Measurements from ENCODE around the gene DPF3.

The DPF3 gene

DNA sequence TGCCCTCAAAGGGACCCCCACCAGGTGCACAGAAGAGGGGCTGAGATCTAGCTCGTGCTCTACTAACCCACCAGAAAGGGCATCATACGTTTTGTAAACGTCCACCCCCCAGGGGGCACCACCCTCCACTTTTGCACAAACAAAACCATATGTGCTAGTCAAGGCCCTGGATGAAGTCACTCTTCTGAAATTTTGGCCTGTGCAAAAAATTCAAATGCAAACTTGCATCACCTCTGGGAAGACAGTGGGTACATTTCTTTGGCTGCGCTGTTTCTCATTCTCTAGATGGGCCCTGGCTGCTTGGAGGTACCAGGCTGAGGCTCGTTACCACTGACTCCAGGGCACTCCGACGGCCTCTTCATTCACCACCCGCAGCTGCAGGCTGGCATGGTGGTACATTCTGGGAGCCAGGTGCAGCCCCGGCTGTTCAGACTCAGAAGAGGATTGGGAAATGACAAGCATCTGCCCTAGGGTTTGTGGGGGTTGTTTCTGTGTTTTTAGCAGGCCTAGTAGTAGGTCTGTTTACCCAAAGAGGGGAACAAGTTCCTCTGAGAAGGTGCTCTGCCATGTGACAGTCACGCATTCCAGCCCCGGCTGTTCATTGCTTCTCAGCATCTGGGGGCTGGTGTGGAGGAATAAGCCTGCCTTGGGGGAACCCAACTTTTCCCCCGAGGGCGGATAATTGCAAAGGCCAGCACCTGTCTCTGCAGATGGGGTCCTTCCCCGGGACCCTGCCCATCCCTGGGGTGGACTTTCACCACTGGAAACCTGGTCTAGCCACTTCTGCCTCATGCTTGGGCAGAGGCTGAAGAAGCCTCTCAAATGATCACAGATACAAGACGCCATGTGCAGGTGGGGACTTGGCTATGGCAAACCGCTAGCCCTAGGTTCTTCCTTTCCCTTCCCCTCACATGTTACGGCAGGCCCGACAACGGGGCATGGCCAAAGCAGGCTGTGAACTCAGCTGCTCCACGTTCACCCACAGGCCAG, 147.6 kb downstream of the DPF3 start:
- TF ChIP-seq, protein P1, sequence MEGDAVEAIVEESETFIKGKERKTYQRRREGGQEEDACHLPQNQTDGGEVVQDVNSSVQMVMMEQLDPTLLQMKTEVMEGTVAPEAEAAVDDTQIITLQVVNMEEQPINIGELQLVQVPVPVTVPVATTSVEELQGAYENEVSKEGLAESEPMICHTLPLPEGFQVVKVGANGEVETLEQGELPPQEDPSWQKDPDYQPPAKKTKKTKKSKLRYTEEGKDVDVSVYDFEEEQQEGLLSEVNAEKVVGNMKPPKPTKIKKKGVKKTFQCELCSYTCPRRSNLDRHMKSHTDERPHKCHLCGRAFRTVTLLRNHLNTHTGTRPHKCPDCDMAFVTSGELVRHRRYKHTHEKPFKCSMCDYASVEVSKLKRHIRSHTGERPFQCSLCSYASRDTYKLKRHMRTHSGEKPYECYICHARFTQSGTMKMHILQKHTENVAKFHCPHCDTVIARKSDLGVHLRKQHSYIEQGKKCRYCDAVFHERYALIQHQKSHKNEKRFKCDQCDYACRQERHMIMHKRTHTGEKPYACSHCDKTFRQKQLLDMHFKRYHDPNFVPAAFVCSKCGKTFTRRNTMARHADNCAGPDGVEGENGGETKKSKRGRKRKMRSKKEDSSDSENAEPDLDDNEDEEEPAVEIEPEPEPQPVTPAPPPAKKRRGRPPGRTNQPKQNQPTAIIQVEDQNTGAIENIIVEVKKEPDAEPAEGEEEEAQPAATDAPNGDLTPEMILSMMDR (IDR thresholded peaks at IDR 0.05; ENCODE audit: control insufficient read depth, insufficient read depth, low read depth, low read length, missing control alignments) = peak; percentile 48
- H3K4me3 ChIP-seq (ENCODE audit: control insufficient read depth, low read depth, low read length) = no peak overlapping the region
- DNase-seq (ENCODE audit: low read depth) = peak; percentile 60

DNA sequence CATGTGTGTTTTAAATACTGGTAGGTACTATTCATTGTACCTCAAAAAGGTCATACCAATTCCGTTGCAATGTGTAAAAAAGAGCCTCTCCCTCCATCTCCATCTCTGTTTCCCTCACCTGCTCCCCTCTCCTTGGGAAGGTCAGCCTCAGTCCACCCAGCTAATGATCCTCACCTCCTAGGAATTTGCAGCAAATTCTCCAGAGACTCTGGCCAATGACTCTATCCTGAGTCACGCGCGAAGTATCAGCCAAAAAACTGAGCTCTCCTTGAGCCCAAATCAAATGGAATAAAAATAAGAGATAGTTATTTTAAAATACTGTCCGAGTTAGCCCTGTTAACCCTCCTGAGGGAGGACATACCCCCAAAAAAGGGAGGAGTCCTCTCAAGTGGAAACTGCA, 148.4 kb downstream of the DPF3 start:
- TF ChIP-seq, protein P1 (IDR thresholded peaks at IDR 0.05; ENCODE audit: control insufficient read depth, insufficient read depth, low read depth, low read length, missing control alignments) = no peak
- DNase-seq (ENCODE audit: low read depth) = no peak
- no peak overlapping the region for H3K4me3 ChIP-seq (ENCODE audit: control insufficient read depth, low read depth, low read length)

DNA sequence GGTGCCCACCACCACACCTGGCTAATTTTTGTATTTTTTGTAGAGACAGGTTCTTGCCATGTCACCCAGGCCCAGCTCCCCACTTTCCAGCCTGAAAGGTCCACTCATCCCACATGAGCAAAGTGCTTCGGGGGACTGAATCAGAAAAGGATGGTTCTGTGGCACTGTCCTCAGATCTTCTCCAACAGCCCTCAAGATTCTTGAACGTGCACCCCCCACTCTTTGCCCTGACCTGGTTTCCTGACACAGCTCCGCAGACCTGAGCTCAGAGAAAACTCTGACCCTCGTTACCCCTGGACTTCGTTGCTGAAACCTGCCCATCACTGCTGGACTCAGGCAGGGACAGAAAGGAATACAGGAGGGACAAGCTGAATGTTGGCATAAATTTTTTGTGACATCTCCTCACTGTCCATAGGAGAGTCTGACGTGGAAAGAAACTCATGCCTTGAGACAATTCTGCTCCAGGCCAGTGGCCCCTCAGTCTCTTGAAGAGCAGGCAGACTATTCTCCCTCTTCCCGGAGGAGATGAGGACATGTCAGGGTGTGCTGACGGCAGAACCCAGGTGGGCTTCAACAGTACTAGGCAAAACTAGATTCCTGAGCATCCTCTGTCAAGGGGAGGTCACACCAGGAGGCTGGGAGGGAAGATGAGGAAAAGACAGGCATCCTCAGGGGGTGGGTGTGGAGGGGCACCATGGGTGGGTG, 149.3 kb downstream of the DPF3 start:
- no peak for DNase-seq (ENCODE audit: low read depth)
- no peak overlapping the region for H3K4me3 ChIP-seq (ENCODE audit: control insufficient read depth, low read depth, low read length)
- TF ChIP-seq, protein P1 (IDR thresholded peaks at IDR 0.05; ENCODE audit: control insufficient read depth, insufficient read depth, low read depth, low read length, missing control alignments) = no peak

DNA sequence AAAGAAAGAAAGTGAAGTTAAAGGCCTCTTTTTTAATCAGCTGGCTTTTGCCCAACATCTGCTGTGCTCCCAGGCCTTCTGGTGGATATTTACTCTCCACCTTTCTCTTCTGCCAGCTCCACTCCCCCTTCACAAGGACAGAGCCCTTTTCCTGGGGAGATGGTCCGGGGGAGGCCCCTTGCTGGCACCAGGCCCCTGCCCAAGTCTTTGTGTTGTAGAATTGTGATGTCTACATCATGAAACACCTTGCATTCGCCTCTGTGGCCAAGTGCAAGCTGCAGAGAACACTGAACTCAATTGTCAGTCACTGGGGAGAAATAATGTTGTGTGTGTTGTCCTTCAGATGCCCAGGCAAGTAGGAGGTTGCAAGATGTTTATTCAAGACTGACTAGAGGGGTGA, 150.3 kb downstream of the DPF3 start:
- no peak for DNase-seq (ENCODE audit: low read depth)

DNA sequence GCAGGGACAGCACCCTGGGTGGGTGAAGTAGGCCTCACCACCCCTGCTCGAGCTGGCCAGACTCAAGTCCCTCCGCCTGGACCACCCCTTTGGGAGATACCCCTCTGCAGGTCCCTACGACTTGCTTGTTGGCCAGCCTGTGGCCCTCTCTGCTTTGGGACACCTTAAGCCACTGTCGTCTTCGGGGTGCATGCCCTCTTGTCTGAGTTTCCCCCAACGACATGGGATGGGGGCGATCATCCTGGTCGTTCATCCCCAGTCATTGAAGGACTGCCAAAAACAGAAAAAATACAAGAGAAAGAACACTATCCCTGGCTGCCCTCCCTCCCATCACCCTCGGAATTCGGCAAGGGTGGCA, 151.1 kb downstream of the DPF3 start:
- no peak overlapping the region for H3K4me3 ChIP-seq (ENCODE audit: control insufficient read depth, low read depth, low read length)
- no peak for DNase-seq (ENCODE audit: low read depth)
- TF ChIP-seq, protein P1 (IDR thresholded peaks at IDR 0.05; ENCODE audit: control insufficient read depth, insufficient read depth, low read depth, low read length, missing control alignments) = no peak

More for the DNA sequence above, 150.3 kb downstream of the DPF3 start:
- TF ChIP-seq, protein P1 (IDR thresholded peaks at IDR 0.05; ENCODE audit: control insufficient read depth, insufficient read depth, low read depth, low read length, missing control alignments) = no peak
- H3K4me3 ChIP-seq (ENCODE audit: control insufficient read depth, low read depth, low read length) = no peak overlapping the region

DNA sequence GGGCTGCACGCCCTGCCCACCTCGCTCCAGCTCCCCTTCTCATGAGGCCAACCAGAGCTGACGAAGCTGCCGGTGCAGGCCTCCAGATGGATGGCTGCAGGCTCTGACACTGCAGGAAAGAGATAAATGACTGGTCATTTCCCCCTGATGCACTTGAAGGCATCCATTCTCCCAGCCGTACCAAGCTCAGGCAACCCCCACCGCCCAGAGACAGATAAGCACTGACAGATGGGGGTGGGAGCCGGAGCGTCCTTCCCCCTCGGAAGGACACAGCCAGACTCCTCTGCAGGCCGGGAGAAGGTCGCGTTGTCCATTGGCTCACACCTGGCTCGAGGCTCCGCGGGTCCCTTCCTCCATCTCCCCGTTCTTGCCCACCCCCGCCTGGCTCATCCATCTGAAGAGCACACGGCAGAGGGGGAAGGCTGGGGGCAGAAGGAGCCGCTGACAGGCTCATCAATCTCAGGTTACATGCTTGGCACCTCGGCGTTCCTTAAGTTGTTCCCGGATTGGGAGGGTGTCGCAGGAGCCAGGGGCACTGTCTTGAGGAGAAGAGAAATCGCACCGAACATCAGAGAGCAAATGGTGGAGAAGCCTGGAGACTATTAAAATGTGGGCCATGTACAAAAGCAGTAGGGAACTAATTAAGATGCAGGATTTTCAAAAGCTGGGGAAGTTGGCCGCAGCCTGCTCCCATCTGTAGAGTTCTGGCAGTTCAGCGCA, 151.6 kb downstream of the DPF3 start:
- TF ChIP-seq, protein P1 (IDR thresholded peaks at IDR 0.05; ENCODE audit: control insufficient read depth, insufficient read depth, low read depth, low read length, missing control alignments) = no peak
- no peak overlapping the region for H3K4me3 ChIP-seq (ENCODE audit: control insufficient read depth, low read depth, low read length)
- DNase-seq (ENCODE audit: low read depth) = no peak

All from AG09309 (cell line).